Measurements from ENCODE around the gene CAMLG.

- TF ChIP-seq EZH2 (IDR thresholded peaks at IDR 0.05; ENCODE audit: low read length) (no peak), CTCF (optimal IDR thresholded peaks at IDR 0.05 in 1 of 3, IDR thresholded peaks at IDR 0.05 in 1 of 3, conservative IDR thresholded peaks at IDR 0.05 in 1 of 3; ENCODE audit: extremely low read depth in 1 of 3, insufficient read depth in 2 of 3, low read length in 3 of 3) (no peak)
Measured at GRCh38 chr5:134732819-134733218, 5.5 kb upstream of the CAMLG start.
